HepG2 (cell line): ENCODE results near the gene NPAS2. TPM values are rescaled to one million over a fixed set of nuclear protein-coding genes. Genes with fewer than 3 reads are reported as not detected.
A peak's percentile ranks its signal among the peaks of the same experiment; 100 is the strongest.

ENCODE experiments used
- ATAC-seq: fragments of 200-7000 bp; cut with Tn5 transposase; 3 replicates; pipeline ENCODE4 v1.9.1; 2020; ENCODE audit warnings: mild to moderate bottlenecking, moderate library complexity
- BruUV-seq: library from RNA; stranded (reverse); fragments of 400-500 nt; replicated peaks from 2 replicates; lab custom pipeline; 2021; lab: Mats Ljungman, UMichigan
- CTCF ChIA-PET: fragments of 300-600 bp; formaldehyde crosslinking; extraction: SDS; loops from one replicate; lab custom pipeline; 2021; ENCODE audit warnings: low total read pairs, inconsistent platforms, low intra/inter-chr PET ratio; lab: Yijun Ruan, JAX
- POLR2A ChIA-PET: fragments of 350-600 bp; sonication (Branson Sonifier 250); formaldehyde crosslinking; loops from one replicate; lab custom pipeline; 2020; ENCODE audit warnings: antibody characterized with exemption, inconsistent platforms; lab: Yijun Ruan, JAX
- DNase-seq: peaks from one replicate; pipeline ENCODE4 v3.0.0-alpha.2; 2015; ENCODE audit warnings: low spot score
- FAIRE-seq: peaks from 3 replicates; lab custom pipeline; 2011; peaks lifted over from hg19 to GRCh38; lab: Jason Lieb, UNC
- H2AFZ ChIP-seq: one replicate; pipeline ENCODE4 v1.6.1; 2011; ENCODE audit warnings: low read length, inconsistent platforms
- H3K27ac ChIP-seq: fragments of 300-600 bp; 3 replicates; pipeline ENCODE4 v1.8.0; 2011; ENCODE audit warnings: mixed run types, mild to moderate bottlenecking, mixed read lengths, low read length, inconsistent platforms; ENCODE audit not compliant: insufficient read depth; ENCODE audit errors: extremely low read length
- H3K27me3 ChIP-seq, 2 experiments: fragments of 200-600 bp in 1 of 2; 2 replicates in 1 of 2; 3 replicates in 1 of 2; pipeline versions ENCODE4 v1.6.0 to v1.8.0; 2011; ENCODE audit warnings: low read length in 2 of 2, mild to moderate bottlenecking in 2 of 2, moderate library complexity in 2 of 2, inconsistent platforms in 1 of 2; ENCODE audit not compliant: insufficient read depth in 2 of 2, control insufficient read depth in 1 of 2
- H3K36me3 ChIP-seq, 2 experiments: fragments of 200-600 bp in 1 of 2; replicated peaks in 1 of 2; 2 replicates in 1 of 2; 3 replicates in 1 of 2; pipeline versions ENCODE4 v1.5.1 to v1.8.0; 2011; ENCODE audit warnings: low read length in 2 of 2, inconsistent platforms in 1 of 2; ENCODE audit not compliant: insufficient read depth in 2 of 2, control insufficient read depth in 1 of 2
- H3K4me1 ChIP-seq: 2 replicates; pipeline ENCODE4 v1.5.1; 2012; ENCODE audit warnings: low read length, inconsistent platforms; ENCODE audit not compliant: insufficient read depth
- H3K4me2 ChIP-seq: 2 replicates; pipeline ENCODE4 v1.6.0; 2011; ENCODE audit warnings: low read depth, low read length, inconsistent platforms
- H3K4me3 ChIP-seq, 3 experiments: fragments of 200-600 bp in 1 of 3; sonication (generic), shearing (Covaris generic) in 1 of 3; replicated peaks in 1 of 3; 2 replicates each; pipeline ENCODE4 v1.5.1; 2011 to 2016; ENCODE audit warnings: low read length in 3 of 3, inconsistent platforms in 2 of 3, low read depth in 2 of 3, mild to moderate bottlenecking in 2 of 3, control low read depth in 1 of 3, mixed read lengths in 1 of 3; ENCODE audit not compliant: insufficient read depth in 1 of 3
- H3K79me2 ChIP-seq: one replicate; pipeline ENCODE4 v1.6.1; 2011; ENCODE audit warnings: low read length, inconsistent platforms; ENCODE audit not compliant: insufficient read depth
- H3K9ac ChIP-seq: 2 replicates; pipeline ENCODE4 v1.6.0; 2011; ENCODE audit warnings: mild to moderate bottlenecking, low read depth, low read length, inconsistent platforms; ENCODE audit not compliant: insufficient read depth
- H3K9me3 ChIP-seq: 2 replicates; pipeline ENCODE4 v1.5.1; 2012; ENCODE audit warnings: mild to moderate bottlenecking, low read length
- H4K20me1 ChIP-seq: 2 replicates; pipeline ENCODE4 v1.6.0; 2011; ENCODE audit warnings: inconsistent platforms, mild to moderate bottlenecking, low read length, moderate library complexity; ENCODE audit not compliant: insufficient read depth
- FOSL1 ChIP-seq: sonication (generic); formaldehyde crosslinking; IDR thresholded peaks from 2 replicates; pipeline ENCODE4 v1.9.0; 2021; ENCODE audit warnings: missing genetic modification reagents, borderline replicate concordance
- NR2C2 ChIP-seq: sonication (generic); formaldehyde crosslinking; IDR thresholded peaks from 2 replicates; pipeline ENCODE4 v1.4.0; 2020; ENCODE audit warnings: missing genetic modification reagents, mild to moderate bottlenecking, moderate library complexity, borderline replicate concordance
- PAF1 ChIP-seq: IDR thresholded peaks from 2 replicates; pipeline ENCODE4 v1.6.1; 2016; ENCODE audit warnings: missing genetic modification reagents, missing compliant biosample characterization
- ZNF557 ChIP-seq: sonication (generic); formaldehyde crosslinking; IDR thresholded peaks from 2 replicates; pipeline ENCODE4 v1.4.0; 2020; ENCODE audit warnings: missing genetic modification reagents
- WGBS: methylation state at CpG from one replicate; pipeline ENCODE4 v1.1.6; 2017; ENCODE audit warnings: low lambda C conversion rate; 5-methylcytosine and 5-hydroxymethylcytosine counted together
- in situ Hi-C: cut with HindIII; loops from 2 replicates; pipeline ENCODE4 v1.10.0; 2017; ENCODE audit warnings: low pct_unique_long_range_greater_than_20kb; ENCODE audit not compliant: extremely low pct_ligation_motif_present
- intact Hi-C: fragments of 100-400 bp; cut with micrococcal nuclease; formaldehyde crosslinking; loops from one replicate; pipeline ENCODE4 v1.10.0; 2022; ENCODE audit not compliant: unreplicated experiment
- polyA plus RNA-seq, 8 experiments: library from polyadenylated mRNA; depleted of rRNA in 3 of 8; stranded (reverse) in 7 of 8; unstranded in 1 of 8; fragments of >200 nt; fragmentation: Illumina TruSeq in 4 of 8; extraction: Trizol in 4 of 8; gene quantifications; 2 replicates each; pipeline versions ENCODE4 v1.2.1 to v1.2.3, GENCODE V29; 2011 to 2016; ENCODE audit warnings: low read depth in 4 of 8, missing spikeins in 1 of 8, mixed read lengths in 1 of 8; ENCODE audit not compliant: insufficient read depth in 1 of 8
- total RNA-seq, 5 experiments: library from RNA; depleted of rRNA; stranded (reverse); fragments of >200 nt; fragmentation: Illumina TruSeq; extraction: Trizol; gene quantifications; 2 replicates each; pipeline ENCODE4 v1.2.3, GENCODE V29; 2016; ENCODE audit warnings: low read depth in 1 of 5
- TF ChIP-seq, protein P1 (sequence below): sonication (generic); formaldehyde crosslinking; conservative IDR thresholded peaks from 2 replicates; pipeline ENCODE4 v1.4.0; 2020; ENCODE audit warnings: missing genetic modification reagents

NPAS2 gene
- total and polyA plus RNA-seq, 2 of the 13 experiments (the other 11 are each of a cell fraction or from before 2014, with no cell fraction given): 14.8 to 37.5 TPM

GRCh38 chr2:100784681-100785080 lies 35.3 kb upstream of the NPAS2 start:
- intact Hi-C loops: no loop called here
- no TSS peak for BruUV-seq
- ChIA-PET CTCF (no interaction called here), POLR2A (no interaction called here)
- no peak for DNase-seq
- H3K36me3 ChIP-seq: no peaks in the 10 kb centered on the region
- no peak for ATAC-seq
- peaks cover 77% of the 10 kb centered on the region for H3K4me1 ChIP-seq
- TF ChIP-seq ZNF557 (CRISPR knock-in tag) (no peak), NR2C2 (0 out of 2 replicates have a peak, but pooled peaks have one; percentile 20), PAF1 (CRISPR knock-in tag) (no peak)
- TF ChIP-seq, all 625 proteins: peak for 1
- Histone ChIP-seq H3K27me3 (no peaks in the 10 kb centered on the region), H3K4me2 (no peak overlapping the region), H4K20me1 (no peaks in the 10 kb centered on the region), H3K79me2 (no peaks in the 10 kb centered on the region), H3K9ac (no peak overlapping the region), H3K27ac (no peak overlapping the region), H3K4me3 (no peak overlapping the region), H3K9me3 (no peaks in the 10 kb centered on the region), H2AFZ (no peak overlapping the region)
- WGBS: 93% methylated on average over 8 of the region's 8 CpGs
- FAIRE-seq: no peak
- in situ Hi-C loops: loop anchor here (5.0 kb wide), 1 partner anchor 33 kb away; no protein-coding TSS in a partner anchor

DNA sequence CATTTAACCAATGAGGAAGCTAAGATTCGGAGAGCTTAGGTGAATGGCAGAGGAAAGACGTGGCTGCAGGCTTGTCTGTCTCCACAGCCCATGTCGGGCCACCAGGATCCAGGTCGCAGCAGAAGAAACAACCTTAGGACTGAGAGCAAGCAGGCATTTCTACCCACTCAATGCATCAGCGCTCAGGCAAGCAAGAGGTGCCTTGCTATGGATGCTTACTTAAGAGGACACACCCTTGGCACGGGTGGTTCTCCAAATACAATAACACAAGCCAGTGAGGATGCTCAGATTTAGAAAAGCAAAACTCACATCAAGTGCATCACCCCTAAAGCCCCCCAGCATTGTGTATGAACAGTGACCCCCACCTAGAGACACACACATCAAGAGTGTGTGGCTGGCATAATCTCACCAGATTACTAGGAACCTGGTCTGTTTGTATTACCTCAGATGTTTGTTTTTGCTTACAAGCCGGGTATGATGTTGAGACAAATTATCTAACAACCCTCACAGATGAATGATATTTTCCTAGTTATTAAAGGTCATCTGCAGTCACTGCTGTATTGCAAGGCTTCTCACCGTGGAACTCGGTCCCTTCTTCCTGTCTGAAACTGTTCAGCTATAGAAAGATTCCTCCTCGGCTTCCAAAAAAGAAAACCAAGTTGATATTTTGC lies 34.2 kb upstream of the NPAS2 start:
- Histone ChIP-seq H2AFZ (no peak overlapping the region), H3K36me3 (no peaks in the 10 kb centered on the region), H3K9ac (no peak overlapping the region), H3K79me2 (no peaks in the 10 kb centered on the region), H4K20me1 (no peaks in the 10 kb centered on the region), H3K4me3 (no peak overlapping the region), H3K27ac (no peak overlapping the region), H3K9me3 (no peaks in the 10 kb centered on the region), H3K4me1 (peaks cover 66% of the 10 kb centered on the region), H3K27me3 (no peaks in the 10 kb centered on the region), H3K4me2 (no peak overlapping the region)
- no peak for DNase-seq
- FAIRE-seq: no peak
- ChIA-PET CTCF (no interaction called here), POLR2A (no interaction called here)
- BruUV-seq: no TSS peak
- no peak for ATAC-seq
- intact Hi-C loops (no loop called here), in situ Hi-C loops (no loop called here)
- TF ChIP-seq FOSL1: no peak
- TF ChIP-seq, protein P1, sequence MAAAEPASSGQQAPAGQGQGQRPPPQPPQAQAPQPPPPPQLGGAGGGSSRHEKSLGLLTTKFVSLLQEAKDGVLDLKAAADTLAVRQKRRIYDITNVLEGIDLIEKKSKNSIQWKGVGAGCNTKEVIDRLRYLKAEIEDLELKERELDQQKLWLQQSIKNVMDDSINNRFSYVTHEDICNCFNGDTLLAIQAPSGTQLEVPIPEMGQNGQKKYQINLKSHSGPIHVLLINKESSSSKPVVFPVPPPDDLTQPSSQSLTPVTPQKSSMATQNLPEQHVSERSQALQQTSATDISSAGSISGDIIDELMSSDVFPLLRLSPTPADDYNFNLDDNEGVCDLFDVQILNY (CRISPR knock-in tag): no peak
- WGBS: 69% methylated on average over 10 of the region's 10 CpGs
